ENCODE measurements around the gene NFIB. TPM values are rescaled to one million over a fixed set of nuclear protein-coding genes. Genes with fewer than 3 reads are reported as not detected.

Gene NFIB
- total RNA-seq, 4 donors from 2014 or later = 40.2 to 150 (median 83.7) TPM

DNA sequence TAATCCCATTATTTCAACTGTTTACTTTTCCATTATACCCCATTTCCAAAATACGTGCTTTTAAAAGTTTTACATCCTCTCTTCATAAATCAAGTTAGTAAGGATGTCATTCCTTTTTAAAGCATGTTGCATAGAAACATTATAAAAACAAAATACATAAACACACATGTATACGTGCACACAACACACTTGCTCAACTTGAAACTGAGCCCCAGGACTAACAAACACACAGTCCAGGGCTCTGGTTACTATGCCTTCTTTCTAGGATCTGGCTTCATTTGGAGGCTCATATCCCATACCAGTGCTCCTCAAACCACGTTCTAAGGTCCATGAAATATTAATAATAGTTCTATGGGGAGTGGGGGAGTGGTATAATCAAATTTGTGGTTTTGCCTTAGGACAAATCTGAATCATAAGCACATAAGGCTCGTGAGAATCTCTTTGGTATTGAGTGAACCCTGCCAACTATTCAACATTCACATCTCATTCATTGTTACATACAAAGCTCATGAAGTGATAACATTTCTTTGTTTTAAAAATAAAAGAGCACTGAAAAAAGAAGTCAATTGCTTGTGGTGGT lies 55.2 kb downstream of the NFIB start:
- intact Hi-C loops (cut with DNase I; ENCODE audit: low total_unique reads) = no loop called here
- H3K36me3 ChIP-seq = no peaks in the 10 kb centered on the region
- H3K27me3 ChIP-seq = no peaks in the 10 kb centered on the region
- peaks cover 0 to 21% (median 3%) of the 10 kb centered on the region in 4 donors for H3K4me1 ChIP-seq
- 45 to 55% methylated on average over 4 of the region's 4 CpGs for WGBS, 2 donors (ENCODE audit: low coverage in 1 of 2)
- no peak for DNase-seq
- in situ Hi-C loops (cut with MboI; ENCODE audit: low pct_ligation_motif_present in 1 of 4, low pct_unique_long_range_greater_than_20kb in 1 of 4, low sequenced_read_pairs in 3 of 4) = no loop called here
- H3K27ac ChIP-seq = peak overlapping the region in 2 of 4 donors; percentile 7 to 9
- no peak overlapping the region for H3K4me3 ChIP-seq
- TF ChIP-seq POLR2AphosphoS5 (IDR thresholded peaks at IDR 0.05) (no peak), EP300 (IDR thresholded peaks at IDR 0.05; ENCODE audit: low read depth) (no peak), POLR2A (IDR thresholded peaks at IDR 0.05) (no peak)
- TF ChIP-seq, protein P1, sequence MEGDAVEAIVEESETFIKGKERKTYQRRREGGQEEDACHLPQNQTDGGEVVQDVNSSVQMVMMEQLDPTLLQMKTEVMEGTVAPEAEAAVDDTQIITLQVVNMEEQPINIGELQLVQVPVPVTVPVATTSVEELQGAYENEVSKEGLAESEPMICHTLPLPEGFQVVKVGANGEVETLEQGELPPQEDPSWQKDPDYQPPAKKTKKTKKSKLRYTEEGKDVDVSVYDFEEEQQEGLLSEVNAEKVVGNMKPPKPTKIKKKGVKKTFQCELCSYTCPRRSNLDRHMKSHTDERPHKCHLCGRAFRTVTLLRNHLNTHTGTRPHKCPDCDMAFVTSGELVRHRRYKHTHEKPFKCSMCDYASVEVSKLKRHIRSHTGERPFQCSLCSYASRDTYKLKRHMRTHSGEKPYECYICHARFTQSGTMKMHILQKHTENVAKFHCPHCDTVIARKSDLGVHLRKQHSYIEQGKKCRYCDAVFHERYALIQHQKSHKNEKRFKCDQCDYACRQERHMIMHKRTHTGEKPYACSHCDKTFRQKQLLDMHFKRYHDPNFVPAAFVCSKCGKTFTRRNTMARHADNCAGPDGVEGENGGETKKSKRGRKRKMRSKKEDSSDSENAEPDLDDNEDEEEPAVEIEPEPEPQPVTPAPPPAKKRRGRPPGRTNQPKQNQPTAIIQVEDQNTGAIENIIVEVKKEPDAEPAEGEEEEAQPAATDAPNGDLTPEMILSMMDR (IDR thresholded peaks at IDR 0.05) = no peak
- H3K9me3 ChIP-seq = no peaks in the 10 kb centered on the region

DNA sequence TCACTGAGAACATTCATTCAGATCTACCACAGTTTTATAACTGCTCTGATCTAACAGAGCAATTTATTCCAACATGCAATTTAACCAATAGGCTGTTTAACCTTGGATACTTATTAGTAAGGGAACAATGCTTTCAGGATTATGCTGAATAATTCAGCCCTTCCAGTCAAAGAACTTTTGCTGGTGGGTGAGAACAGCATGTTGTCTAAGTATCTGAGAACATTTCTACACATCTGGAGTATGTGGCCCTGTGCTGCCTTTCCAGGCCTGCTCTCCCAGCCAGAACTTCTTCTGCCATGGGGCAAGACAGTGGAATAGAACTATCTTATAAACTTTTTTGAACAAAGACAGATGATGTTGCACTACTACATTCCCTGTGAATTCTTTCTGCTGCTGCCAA lies 55.8 kb downstream of the NFIB start:
- DNase-seq = no peak
- Histone ChIP-seq H3K4me3 (no peak overlapping the region), H3K27ac (peak overlapping the region in 2 of 4 donors; percentile 9 to 32), H3K36me3 (no peaks in the 10 kb centered on the region), H3K4me1 (peaks cover 0 to 21% (median 3%) of the 10 kb centered on the region in 4 donors), H3K27me3 (no peaks in the 10 kb centered on the region), H3K9me3 (no peaks in the 10 kb centered on the region)
- intact Hi-C loops (cut with DNase I; ENCODE audit: low total_unique reads) = no loop called here
- in situ Hi-C loops (cut with MboI; ENCODE audit: low pct_ligation_motif_present in 1 of 4, low pct_unique_long_range_greater_than_20kb in 1 of 4, low sequenced_read_pairs in 3 of 4) = no loop called here
- TF ChIP-seq POLR2A (IDR thresholded peaks at IDR 0.05) = no peak
- TF ChIP-seq POLR2AphosphoS5 (IDR thresholded peaks at IDR 0.05) = no peak
- no peak for TF ChIP-seq EP300 (IDR thresholded peaks at IDR 0.05; ENCODE audit: low read depth)
- TF ChIP-seq, protein P1 (IDR thresholded peaks at IDR 0.05) = no peak

DNA sequence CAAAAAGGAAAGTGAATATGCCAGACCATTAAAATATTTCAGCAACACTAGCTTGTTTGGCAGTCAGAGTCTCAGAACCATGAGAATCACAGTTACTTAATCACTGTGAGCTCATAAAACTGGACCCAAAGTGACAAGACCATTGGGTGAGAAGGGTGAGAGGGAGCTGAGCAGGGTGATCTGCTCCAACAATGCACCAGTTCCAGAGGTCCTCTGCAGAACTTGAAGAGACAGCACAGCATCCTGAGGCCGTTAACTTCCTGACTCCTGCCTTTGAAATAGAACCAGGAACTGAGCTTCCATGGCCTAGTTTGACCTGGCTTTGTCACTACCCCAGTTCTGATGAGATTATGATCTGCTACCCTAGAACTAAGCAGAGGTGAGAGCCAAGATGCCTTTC lies 57.4 kb downstream of the NFIB start:
- H3K36me3 ChIP-seq = no peaks in the 10 kb centered on the region
- TF ChIP-seq POLR2A (IDR thresholded peaks at IDR 0.05) = no peak
- TF ChIP-seq, protein P1 (IDR thresholded peaks at IDR 0.05) = no peak
- TF ChIP-seq POLR2AphosphoS5 (IDR thresholded peaks at IDR 0.05) = no peak
- no peak for TF ChIP-seq EP300 (IDR thresholded peaks at IDR 0.05; ENCODE audit: low read depth)
- in situ Hi-C loops (cut with MboI; ENCODE audit: low pct_ligation_motif_present in 1 of 4, low pct_unique_long_range_greater_than_20kb in 1 of 4, low sequenced_read_pairs in 3 of 4) = no loop called here
- peak overlapping the region in 2 of 4 donors; percentile 44 to 55 for H3K27ac ChIP-seq
- WGBS, 2 donors (ENCODE audit: low coverage in 1 of 2) = 24% methylated on average over 1 of the region's 1 CpG; no CpG with 5 or more reads in 1 of the 2 donors
- H3K4me3 ChIP-seq = no peak overlapping the region
- intact Hi-C loops (cut with DNase I; ENCODE audit: low total_unique reads) = no loop called here
- no peaks in the 10 kb centered on the region for H3K27me3 ChIP-seq
- no peak for DNase-seq
- no peaks in the 10 kb centered on the region for H3K9me3 ChIP-seq
- H3K4me1 ChIP-seq = peaks cover 3 to 28% (median 8%) of the 10 kb centered on the region in 4 donors

DNA sequence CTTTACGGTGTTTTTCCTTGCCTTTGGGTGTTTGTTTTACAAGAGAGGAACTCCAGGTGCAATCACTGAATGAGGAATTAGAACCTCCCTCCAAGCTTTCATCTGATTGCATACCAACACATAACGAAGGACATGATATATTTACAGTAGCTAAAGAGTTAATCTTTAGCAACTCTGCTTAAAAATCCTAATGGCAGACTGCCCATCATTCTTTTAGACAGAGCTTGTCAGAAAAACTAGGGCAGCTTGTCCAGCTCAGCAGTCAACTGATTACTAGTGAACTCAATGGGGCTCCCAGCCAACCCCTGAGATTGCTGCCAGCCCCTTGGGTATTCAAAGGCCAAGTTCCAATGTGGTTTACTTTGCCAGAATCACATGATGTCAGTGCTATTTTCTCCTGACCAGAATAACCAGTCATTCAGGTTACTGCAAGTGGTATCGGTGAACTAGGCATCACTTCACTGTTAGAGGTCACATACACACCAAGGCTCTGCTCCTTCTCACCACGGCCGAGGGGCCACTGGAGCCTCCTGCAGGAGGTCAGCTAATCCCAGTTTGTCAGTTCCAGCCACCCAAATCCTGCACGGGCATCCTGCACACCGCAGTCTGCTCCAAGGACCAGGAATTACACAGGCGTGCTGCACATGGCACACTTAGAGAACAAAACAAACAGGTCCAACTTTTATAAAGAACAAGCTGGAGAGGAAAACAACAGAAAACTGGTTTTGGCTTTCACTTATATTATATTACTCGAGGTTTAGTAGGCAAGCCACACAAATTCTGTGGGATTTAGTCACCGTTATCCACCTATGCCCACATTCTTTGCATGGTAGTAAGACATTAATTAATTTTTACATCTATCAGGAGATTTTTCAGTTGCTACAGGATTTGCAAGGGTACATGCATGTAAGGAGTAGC lies 62.5 kb downstream of the NFIB start:
- 24 to 45% methylated on average over 4 to 10 of the region's 10 CpGs for WGBS, 2 donors (ENCODE audit: low coverage in 1 of 2)
- H3K4me3 ChIP-seq = no peak overlapping the region
- in situ Hi-C loops (cut with MboI; ENCODE audit: low pct_ligation_motif_present in 1 of 4, low pct_unique_long_range_greater_than_20kb in 1 of 4, low sequenced_read_pairs in 3 of 4) = no loop called here

More for the DNA sequence above, 62.5 kb downstream of the NFIB start:
- Histone ChIP-seq H3K27me3 (no peaks in the 10 kb centered on the region), H3K36me3 (no peaks in the 10 kb centered on the region), H3K4me1 (peaks cover 3 to 34% (median 17%) of the 10 kb centered on the region in 4 donors), H3K9me3 (no peaks in the 10 kb centered on the region), H3K27ac (peak overlapping the region; percentile 49 to 66 (median 58))
- intact Hi-C loops (cut with DNase I; ENCODE audit: low total_unique reads) = no loop called here
- DNase-seq = peak; percentile 78
- peak; percentile 24 to 78 (median 65) for TF ChIP-seq POLR2AphosphoS5 (IDR thresholded peaks at IDR 0.05)
- no peak for TF ChIP-seq EP300 (IDR thresholded peaks at IDR 0.05; ENCODE audit: low read depth)
- TF ChIP-seq, protein P1 (IDR thresholded peaks at IDR 0.05) = no peak
- TF ChIP-seq POLR2A (IDR thresholded peaks at IDR 0.05) = no peak
